Measurements from ENCODE around the gene SLC35E3.

- TF ChIP-seq CTCF (IDR thresholded peaks at IDR 0.05) = no peak
- no peak for TF ChIP-seq POLR2A (IDR thresholded peaks at IDR 0.05)
Measured at GRCh38 chr12:68814490-68815231, 68.7 kb downstream of the SLC35E3 start.

All from testis (tissue), 2 donors.